Stimulated activated CD8-positive, alpha-beta memory T cell treated with anti-CD3 and anti-CD28 coated beads, Interleukin-4, amount 100 ng/mL, for 1 hour (primary cell): ENCODE data around the gene CRNN.

Experiments used
- DNase-seq, 2 donors: peaks; one replicate each; pipeline ENCODE4 v3.0.0-alpha.2; 2020; ENCODE audit warnings: low read depth in 2 of 2, low spot score in 1 of 2

Gene CRNN

GRCh38 chr1:152426731-152427130, 12.7 kb upstream of the CRNN start:
- DNase-seq: no peak

GRCh38 chr1:152419917-152420316, 5.9 kb upstream of the CRNN start:
- no peak for DNase-seq

GRCh38 chr1:152415454-152416227, 1.6 kb upstream of the CRNN start:
- DNase-seq: no peak

- no peak for DNase-seq
Measured at GRCh38 chr1:152412756-152413155, 1.3 kb downstream of the CRNN start.

GRCh38 chr1:152411134-152411533, 2.9 kb downstream of the CRNN start:
- no peak for DNase-seq

- DNase-seq: no peak
Measured at GRCh38 chr1:152410599-152410998, 3.5 kb downstream of the CRNN start.

GRCh38 chr1:152410028-152410427, 4.0 kb downstream of the CRNN start:
- no peak for DNase-seq

GRCh38 chr1:152408664-152409063, 5.4 kb downstream of the CRNN start:
- DNase-seq: no peak

- no peak for DNase-seq
Measured at GRCh38 chr1:152398812-152399698, 15.0 kb downstream of the CRNN start.

GRCh38 chr1:152397474-152397873, 16.6 kb downstream of the CRNN start:
- DNase-seq: no peak

GRCh38 chr1:152394151-152394550, 19.9 kb downstream of the CRNN start:
- no peak for DNase-seq

- DNase-seq: no peak
Measured at GRCh38 chr1:152392909-152393308, 21.2 kb downstream of the CRNN start.

- DNase-seq: no peak
Measured at GRCh38 chr1:152388889-152389288, 25.2 kb downstream of the CRNN start.

- no peak for DNase-seq
Measured at GRCh38 chr1:152386940-152387339, 27.1 kb downstream of the CRNN start.

- DNase-seq: no peak
Measured at GRCh38 chr1:152380932-152381331, 33.1 kb downstream of the CRNN start.

GRCh38 chr1:152374451-152374850, 39.6 kb downstream of the CRNN start:
- DNase-seq: no peak

- DNase-seq: no peak
Measured at GRCh38 chr1:152372672-152373071, 41.4 kb downstream of the CRNN start.

- no peak for DNase-seq
Measured at GRCh38 chr1:152367436-152367835, 46.6 kb downstream of the CRNN start.

- DNase-seq: no peak
Measured at GRCh38 chr1:152359906-152360305, 54.2 kb downstream of the CRNN start, which contains the start of gene FLG2. Gene FLG2 (minus strand): TSS chr1:152360006. CDS start chr1:152358884, 1,122 bp downstream.
